RWPE1 (cell line): Measurements from ENCODE around the gene HMSD.

Experiments used
- CTCF ChIA-PET: fragments of 350-600 bp; sonication (Branson Sonifier 250); formaldehyde crosslinking; extraction: SDS; loops from one replicate; lab custom pipeline; 2021; lab: Yijun Ruan, JAX
- POLR2A ChIA-PET: fragments of 400-600 bp; formaldehyde crosslinking; extraction: SDS; loops from one replicate; lab custom pipeline; 2020; ENCODE audit warnings: antibody characterized with exemption; ENCODE audit not compliant: low non-redundant PET; lab: Yijun Ruan, JAX
- DNase-seq: peaks from one replicate; pipeline ENCODE4 v3.0.0; 2012; ENCODE audit warnings: low spot score
- H3K27ac ChIP-seq: fragments of 450-650 bp; 2 replicates; pipeline ENCODE4 v1.5.1; 2017
- TF ChIP-seq, protein P1 (sequence below): fragments of 450-650 bp; conservative IDR thresholded peaks from 2 replicates; pipeline ENCODE4 v1.5.1; 2017; ENCODE audit warnings: low read depth, mild to moderate bottlenecking

The HMSD gene

DNA sequence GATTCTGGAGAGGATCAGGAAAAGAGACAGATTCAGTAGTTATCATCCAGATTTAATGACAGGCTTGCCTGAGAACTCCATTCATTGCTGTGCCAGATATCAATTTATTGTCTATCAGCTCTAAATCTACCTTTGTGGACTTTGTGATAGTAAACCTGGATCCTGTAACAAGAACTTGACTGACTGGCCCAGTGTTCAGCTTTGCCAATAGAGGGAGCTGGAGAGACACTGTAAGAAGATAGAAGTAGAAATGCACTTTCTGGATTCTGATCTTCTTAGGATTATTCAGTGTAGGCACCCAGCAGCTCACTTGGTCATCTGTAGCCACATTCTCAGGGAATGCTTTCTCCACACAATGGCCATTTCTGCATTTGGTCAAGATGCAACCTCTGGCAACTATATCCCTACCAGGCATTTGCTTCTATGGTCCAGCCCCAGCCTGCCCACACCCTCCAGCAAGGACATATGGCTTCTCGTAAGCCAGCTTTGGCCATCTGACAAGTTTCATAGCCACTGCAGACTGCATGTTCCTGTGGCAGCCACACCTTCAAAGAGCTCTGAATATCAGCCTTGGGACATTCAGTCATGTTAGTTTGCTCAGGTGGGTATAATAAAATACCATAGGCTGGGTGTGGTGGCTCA is 14.6 kb downstream of the HMSD start:
- POLR2A ChIA-PET, result no interaction called here
- no peak for DNase-seq
- CTCF ChIA-PET, result no interaction called here
- peak overlapping the region; percentile 14 for H3K27ac ChIP-seq
- TF ChIP-seq, protein P1, sequence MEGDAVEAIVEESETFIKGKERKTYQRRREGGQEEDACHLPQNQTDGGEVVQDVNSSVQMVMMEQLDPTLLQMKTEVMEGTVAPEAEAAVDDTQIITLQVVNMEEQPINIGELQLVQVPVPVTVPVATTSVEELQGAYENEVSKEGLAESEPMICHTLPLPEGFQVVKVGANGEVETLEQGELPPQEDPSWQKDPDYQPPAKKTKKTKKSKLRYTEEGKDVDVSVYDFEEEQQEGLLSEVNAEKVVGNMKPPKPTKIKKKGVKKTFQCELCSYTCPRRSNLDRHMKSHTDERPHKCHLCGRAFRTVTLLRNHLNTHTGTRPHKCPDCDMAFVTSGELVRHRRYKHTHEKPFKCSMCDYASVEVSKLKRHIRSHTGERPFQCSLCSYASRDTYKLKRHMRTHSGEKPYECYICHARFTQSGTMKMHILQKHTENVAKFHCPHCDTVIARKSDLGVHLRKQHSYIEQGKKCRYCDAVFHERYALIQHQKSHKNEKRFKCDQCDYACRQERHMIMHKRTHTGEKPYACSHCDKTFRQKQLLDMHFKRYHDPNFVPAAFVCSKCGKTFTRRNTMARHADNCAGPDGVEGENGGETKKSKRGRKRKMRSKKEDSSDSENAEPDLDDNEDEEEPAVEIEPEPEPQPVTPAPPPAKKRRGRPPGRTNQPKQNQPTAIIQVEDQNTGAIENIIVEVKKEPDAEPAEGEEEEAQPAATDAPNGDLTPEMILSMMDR, result peak; percentile 60

DNA sequence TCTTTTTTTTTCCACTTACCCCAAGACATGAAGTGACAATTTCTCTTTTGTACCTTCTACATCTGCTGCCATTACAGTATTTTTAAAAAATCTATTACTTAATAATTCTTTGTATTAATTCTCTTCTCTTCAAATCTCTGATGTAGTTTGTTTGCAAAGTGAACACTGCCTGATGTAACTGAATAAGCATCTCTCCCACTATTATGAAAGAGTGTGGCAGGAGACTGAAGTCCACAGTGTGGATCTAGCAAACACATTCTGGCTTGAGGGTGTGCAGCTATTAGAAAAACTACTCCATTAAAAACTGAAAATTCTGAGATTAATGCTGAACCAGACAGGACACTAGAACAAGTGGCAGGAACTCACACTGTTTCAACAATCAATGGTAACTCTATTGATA is 15.8 kb downstream of the HMSD start:
- TF ChIP-seq, protein P1, result no peak
- no peak for DNase-seq
- H3K27ac ChIP-seq, result no peak overlapping the region
- ChIA-PET CTCF (no interaction called here), POLR2A (no interaction called here)

DNA sequence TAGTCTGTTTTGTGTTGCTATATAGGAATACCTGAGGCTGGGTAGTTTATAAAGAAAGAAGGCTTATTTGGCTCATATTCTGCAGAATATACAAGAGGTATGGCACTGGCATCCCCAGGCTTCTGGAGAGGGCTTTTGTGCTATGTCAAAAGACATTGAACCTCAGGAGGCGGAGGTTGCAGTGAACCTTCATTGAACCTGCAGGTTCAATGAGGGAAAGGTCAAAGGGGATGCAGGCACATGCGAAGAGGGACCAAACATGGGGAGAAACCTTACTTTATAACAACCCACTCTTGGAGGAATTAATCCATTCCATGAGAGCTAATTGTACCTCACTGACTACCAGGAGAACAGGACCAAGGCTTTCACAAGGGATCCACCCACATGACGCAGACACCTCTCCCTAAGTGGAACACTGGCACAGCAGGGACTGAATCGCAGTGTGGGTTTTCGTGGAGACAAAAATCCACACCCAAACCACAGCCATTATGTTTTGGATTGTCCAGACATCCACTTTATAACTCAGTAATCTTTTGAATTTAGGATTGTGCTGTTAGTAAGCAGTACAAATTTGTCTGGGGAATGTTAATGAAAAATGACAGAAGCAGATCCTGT is 16.7 kb downstream of the HMSD start:
- no peak overlapping the region for H3K27ac ChIP-seq
- DNase-seq, result no peak
- TF ChIP-seq, protein P1, result no peak
- ChIA-PET POLR2A (no interaction called here), CTCF (no interaction called here)

DNA sequence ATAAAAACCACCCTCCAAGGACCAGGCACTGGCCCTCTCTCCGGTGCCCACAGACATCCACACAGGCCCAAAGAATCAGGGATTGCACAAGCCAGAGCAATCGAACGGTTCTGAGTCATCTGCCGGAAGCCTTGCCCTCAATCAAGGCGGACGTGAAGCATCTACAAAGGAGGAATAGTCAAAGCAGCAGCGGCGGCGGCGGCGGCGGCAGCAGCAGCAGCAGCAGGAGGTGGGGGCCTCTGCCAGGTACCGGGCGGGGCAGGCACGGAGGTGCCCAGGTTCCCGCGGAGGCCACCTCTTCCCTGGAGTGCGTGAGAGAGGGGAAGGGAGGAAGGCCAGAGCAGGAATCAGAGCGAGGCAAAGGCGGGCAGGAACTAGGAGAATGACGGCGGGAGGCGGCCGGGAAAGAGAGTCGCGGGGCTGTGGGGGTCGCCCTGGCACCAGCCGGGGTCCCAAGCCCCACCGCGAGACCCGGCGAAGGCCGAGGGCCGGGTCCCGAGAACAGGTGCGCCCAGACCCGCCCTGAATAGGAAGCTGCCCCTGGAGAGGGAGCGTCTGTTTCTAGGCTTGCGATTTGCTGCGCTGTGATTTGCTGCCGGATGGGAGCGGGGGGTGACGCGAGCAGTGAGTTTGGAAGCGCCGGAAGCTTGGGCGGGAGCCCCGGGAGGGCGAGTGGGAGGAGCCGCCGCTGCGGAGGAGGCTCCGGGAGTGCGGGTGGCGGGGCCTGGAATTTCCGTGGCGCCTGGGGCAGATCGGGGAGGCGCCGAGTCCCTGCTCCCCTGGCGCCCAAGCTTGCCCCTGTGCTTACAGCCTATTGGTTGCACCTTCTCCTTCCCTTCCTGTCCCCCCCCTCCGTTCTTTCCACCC is 21.1 kb downstream of the HMSD start, which contains the start of gene SERPINB8:
Gene SERPINB8 (plus strand): TSS at position 140 of the 867 bp plus-strand sequence. CDS start 8,228 bp downstream, outside the sequence.
- peak within 1 kb of the TSS; percentile 99 for H3K27ac ChIP-seq
- CTCF ChIA-PET, result no interaction called here

DNA sequence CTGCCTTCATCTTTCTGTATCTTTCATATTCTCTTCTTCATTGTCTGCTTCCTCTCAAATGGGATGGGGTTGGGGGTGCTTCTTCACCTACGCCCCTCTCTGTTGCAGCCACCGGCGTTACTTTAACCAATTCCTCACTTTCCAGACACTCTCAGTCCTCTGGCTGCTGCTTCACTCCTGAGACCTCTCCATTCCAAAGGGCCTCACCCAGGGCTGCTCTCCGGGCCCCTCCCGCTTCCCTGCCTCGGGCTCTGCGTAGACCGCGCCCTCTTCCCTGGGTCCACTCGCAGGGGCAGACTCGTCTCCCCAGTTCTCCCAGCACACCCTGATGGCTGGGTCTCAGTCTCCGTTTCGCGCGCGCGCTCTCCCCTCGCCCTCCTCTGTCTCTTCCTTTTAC is 21.7 kb downstream of the HMSD start:
- H3K27ac ChIP-seq, result peak overlapping the region; percentile 99
- TF ChIP-seq, protein P1, result no peak
- DNase-seq, result peak; percentile 69
- ChIA-PET POLR2A (interaction anchor here (0.6 to 1.0 kb wide), 4 partner anchors 9 to 99 kb away, joined by 3 to 4 read pairs (median 3); no protein-coding TSS in a partner anchor), CTCF (no interaction called here)

More for the DNA sequence above, 21.1 kb downstream of the HMSD start, which contains the start of gene SERPINB8:
- TF ChIP-seq, protein P1, result no peak
- POLR2A ChIA-PET, result interaction anchor here (0.6 to 1.0 kb wide), 4 partner anchors 8 to 98 kb away, joined by 3 to 4 read pairs (median 3); no protein-coding TSS in a partner anchor
- peak; percentile 87 for DNase-seq
